GM19455 (cell line): ENCODE data around the gene MLLT3.

Source experiments
- ATAC-seq: cut with Tn5 transposase; IDR thresholded peaks from one replicate; pipeline ENCODE4 v1.9.1; 2021; ENCODE audit not compliant: unreplicated experiment

MLLT3 gene

DNA sequence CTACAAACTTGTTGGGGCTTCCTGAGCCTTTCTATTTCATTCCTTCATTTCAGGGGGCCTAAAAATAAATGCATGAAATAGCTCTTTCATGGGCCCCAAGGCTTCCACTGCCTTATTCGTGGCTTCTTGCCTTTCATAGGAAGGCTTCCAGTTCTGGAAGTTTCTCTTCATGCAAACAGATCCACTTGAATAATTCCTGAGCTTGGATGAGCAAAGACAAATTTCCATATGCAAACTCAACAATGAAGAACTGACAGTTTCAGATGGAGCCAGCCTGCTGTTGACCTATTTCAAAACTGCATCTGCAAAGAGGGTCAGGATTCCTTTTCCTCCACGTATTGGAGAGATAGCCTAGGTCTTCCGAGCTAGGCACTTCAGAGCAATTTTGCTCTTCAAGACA is 142.1 kb downstream of the MLLT3 start:
- ATAC-seq = peak; percentile 20

DNA sequence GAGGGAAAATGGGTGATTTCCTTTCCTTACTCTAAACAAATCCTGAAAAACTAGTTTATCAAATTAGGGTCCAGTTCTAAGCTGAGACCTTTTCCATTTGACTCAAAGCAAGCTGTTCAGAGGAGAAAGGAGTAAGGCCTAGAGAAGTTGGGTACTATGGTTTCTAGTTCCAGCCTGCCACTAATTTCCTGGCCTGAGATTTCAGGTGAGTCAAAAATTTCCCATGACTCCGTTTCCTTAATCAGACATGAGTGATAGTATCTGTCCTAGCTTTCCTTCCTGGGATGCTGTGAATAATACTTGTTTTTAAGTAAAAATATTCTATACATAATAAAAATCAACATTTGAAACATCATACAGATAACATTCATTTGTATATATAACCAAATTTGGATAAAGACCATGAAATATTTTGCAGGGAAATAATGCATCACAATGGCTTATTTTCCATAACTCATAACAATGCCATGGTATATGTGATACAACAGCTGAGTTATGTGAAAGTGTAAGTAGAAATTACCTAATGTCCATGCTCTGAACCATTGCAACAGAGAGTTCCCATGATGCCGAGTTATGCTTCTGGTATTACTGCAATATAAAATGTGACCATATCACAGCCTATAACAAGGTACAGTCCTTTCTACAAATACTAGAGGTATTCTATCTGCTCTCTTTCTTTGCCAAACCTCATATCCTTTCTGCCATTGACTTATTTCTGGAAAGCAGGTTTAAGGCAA is 142.7 kb downstream of the MLLT3 start:
- ATAC-seq = peak; percentile 81

GRCh38 chr9:20478786-20479185 is 143.5 kb downstream of the MLLT3 start:
- no peak for ATAC-seq

GRCh38 chr9:20477940-20478620 is 144.2 kb downstream of the MLLT3 start:
- ATAC-seq = peak; percentile 48

DNA sequence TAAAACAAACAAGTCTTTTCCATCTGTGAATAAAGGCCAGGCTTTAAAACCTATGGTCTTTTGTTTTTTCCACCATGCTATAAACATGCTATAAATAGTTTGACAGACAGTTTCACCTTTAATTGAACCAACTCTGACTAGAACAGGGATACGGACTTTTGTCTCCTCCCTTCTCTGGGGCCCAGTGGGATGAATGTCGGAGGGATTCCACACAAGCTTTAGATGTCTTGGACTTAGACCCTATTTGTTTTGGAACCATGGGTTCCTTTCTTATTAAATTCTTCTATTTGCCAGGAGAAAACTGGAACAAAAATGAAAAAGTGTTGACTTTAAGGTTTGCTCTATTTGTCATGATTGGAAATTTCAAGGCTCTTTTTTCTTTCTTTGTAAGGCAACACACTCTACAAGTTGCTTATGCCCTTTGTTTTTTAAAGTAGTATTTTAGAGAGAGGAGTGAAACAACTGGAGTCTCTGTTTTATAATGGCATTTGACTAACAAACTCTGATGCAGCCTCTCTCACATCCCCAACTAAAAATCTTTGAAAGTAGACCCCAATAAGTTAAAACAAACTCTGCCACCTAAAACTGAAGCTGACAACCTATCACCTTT is 145.3 kb downstream of the MLLT3 start:
- no peak for ATAC-seq

GRCh38 chr9:20474496-20474895 is 147.8 kb downstream of the MLLT3 start:
- ATAC-seq = no peak

GRCh38 chr9:20473515-20474013 is 148.7 kb downstream of the MLLT3 start:
- ATAC-seq = no peak

DNA sequence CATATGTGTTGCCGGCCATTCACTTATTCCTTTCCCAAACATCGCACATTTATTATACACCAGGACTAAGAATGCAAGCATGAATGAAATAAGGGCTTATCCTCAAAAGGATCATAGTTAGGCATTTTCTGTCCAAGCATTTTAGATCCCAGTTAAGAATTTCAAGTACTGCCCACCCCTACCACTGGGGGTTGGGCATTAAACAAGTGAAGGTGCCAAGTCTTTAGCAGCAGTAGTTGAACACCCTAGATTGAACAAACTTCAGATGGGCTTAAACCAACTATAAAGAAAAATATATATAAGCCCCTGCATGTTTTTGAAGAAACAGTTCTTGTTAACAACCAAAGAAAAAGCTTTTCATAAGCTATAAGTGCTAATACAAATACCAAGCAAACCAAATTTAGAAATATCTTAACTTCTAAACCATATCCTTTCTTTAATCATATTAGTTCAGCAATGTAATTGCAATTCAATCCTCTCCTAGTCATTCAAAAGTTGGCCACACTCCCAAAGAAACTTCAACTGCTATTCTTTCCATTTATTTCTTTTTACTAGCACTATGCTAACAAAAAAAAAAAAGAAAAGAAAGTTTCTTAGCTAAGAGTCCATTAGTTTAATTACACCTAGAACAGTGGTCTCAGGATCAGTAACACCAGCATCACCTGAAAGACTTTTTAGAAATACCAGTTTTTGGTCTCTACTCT is 149.8 kb downstream of the MLLT3 start:
- no peak for ATAC-seq

DNA sequence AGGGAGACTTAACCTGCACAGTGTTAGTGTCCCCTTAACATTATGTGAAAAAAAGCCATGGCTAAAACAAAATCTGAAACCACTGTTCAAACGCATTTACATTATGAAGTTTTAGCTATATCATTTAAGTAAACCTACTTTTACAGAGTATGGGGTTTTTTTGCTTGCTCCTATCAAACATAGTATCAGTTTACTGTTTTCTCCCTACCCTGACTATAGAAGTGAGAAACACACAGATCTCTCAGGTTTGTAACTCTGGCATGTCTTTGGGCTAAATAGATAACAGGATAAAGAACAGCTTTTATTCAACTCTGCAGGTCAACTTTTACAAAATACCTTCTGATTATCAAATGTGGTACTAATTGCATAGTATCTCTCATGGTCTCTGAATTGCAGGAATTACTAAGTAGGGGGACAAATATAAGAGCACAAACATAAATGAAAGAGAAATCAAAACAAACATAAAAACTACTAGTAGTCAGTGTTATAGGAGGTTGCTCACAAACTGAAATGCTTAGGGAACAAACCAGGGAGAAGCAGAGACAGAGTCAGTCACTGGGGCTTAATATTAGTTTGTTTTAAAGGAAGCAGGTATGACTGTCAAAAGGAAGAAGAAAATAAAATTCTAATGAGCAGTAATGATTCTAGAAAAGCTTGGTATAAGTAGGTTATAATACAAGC is 155.8 kb downstream of the MLLT3 start:
- no peak for ATAC-seq

- no peak for ATAC-seq
Observed at GRCh38 chr9:20464242-20464641, 158.1 kb downstream of the MLLT3 start.

DNA sequence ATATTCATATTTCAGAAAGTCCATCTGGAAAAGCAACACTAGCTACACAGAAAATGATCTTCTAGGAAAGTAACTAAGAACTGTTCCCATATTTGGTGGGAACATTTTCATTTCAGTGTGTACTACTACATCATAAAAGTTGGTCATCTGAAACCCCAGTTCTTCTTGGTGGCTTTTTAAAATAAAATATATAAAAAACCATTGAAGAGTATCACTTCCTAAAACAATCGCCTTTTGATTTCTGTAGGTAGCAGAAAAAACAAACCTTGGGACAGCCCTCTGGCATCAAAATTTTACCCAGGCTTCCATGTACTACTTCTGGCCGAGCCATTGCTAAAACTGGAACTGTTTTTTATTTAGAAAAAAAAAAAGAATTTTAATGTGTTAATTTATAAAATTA is 158.5 kb downstream of the MLLT3 start:
- ATAC-seq = no peak

- ATAC-seq = no peak
Observed at GRCh38 chr9:20462410-20462809, 159.9 kb downstream of the MLLT3 start.

DNA sequence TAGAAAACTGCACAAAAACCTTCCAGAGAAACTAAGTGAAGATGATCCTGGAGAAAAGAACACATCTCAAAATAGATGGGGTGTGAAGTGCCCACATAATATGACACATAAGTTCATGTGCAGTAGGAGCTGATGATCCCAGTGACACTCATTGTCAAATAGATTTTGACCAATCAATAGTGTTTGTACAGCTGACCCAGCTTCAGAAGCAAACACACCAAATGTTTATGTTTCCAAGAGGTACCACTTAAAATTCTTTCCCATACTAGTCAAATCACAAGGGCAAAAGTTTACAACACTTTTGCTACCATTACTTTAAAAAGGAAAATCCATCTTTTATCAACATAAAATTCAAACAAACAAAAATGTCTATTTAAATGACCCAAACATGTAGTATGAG is 175.0 kb downstream of the MLLT3 start:
- ATAC-seq = no peak

DNA sequence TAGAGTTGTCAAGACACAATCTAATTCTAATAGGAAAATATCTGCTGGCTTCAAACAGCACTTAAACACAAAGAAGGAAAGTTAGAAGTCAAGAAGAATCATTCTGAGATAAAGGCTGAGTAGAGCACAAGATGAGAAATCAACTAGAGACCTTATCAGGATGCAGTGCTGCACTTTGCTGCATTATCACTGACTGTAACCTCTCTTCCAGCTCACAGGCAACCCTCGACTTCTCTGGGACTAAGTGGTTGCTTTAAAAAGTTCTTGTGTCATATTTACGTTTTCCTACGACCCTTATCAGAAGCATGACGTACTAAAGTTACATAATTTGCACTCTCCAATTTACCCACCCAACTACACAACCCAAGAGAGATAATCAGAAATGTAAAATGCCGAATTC is 176.1 kb downstream of the MLLT3 start:
- no peak for ATAC-seq

- no peak for ATAC-seq
Observed at GRCh38 chr9:20442461-20443319, 179.6 kb downstream of the MLLT3 start.

DNA sequence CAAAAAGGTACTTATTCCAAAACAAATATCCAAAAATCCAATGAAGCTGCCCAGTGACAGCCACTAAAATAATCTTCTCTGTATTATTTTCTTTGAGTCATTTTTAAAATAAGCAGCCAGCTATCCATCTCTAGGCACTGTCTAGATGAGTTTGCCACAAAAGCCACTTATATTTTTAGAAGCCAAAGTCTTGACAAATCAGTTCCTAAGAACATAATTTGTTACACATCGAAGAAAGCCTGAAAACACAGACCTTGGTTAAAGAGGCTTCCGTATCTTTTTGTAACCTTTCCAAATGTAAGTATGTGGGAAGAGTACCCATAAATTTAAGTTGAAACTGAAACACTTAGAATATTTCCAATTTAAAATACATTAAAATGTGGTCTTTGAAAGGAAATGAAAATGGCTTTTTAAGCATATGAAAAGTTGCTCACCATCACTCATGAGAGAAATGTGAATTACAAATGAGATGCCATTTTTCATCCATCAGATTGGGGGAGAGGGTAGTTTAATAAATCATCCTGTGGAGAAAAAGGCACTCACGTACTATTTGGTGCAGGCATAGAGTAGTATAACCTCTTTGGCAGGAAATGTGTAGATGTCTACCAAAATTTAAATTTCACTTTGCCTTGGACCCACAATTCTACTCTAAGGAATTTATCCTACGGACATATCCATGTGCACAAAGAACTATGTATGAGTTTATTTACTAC is 180.4 kb downstream of the MLLT3 start:
- no peak for ATAC-seq

- ATAC-seq = no peak
Observed at GRCh38 chr9:20441166-20441565, 181.1 kb downstream of the MLLT3 start.

GRCh38 chr9:20437476-20437875 is 184.8 kb downstream of the MLLT3 start:
- ATAC-seq = no peak

GRCh38 chr9:20436476-20437195 is 185.7 kb downstream of the MLLT3 start:
- ATAC-seq = no peak
